H1 (cell line): ENCODE data around the gene ST6GALNAC5. TPM values are rescaled to one million over a fixed set of nuclear protein-coding genes. Genes with fewer than 3 reads are reported as not detected.
A peak's percentile ranks its signal among the peaks of the same experiment; 100 is the strongest.

Source experiments
- CTCF ChIA-PET: fragments of 300-600 bp; sonication (Branson Sonifier 250); formaldehyde crosslinking; loops from one replicate; lab custom pipeline; 2021; ENCODE audit not compliant: partially characterized antibody; lab: Charles Lee
- POLR2A ChIA-PET: fragments of 300-600 bp; sonication (Branson Sonifier 250); formaldehyde crosslinking; loops from one replicate; lab custom pipeline; 2021; ENCODE audit warnings: inconsistent platforms; ENCODE audit not compliant: partially characterized antibody; lab: Charles Lee
- DNase-seq, 2 experiments: peaks; one replicate each; pipeline versions ENCODE4 v3.0.0 to v3.0.0-alpha.2; 2010 to 2022; ENCODE audit warnings: low spot score in 2 of 2, low read depth in 1 of 2, mixed read lengths in 1 of 2
- FAIRE-seq: peaks from 2 replicates; lab custom pipeline; 2011; peaks lifted over from hg19 to GRCh38; lab: Jason Lieb, UNC
- H2AFZ ChIP-seq: 2 replicates; pipeline ENCODE4 v1.8.1; 2012; ENCODE audit warnings: low read length, inconsistent platforms
- H2AK5ac ChIP-seq: 2 replicates; pipeline ENCODE4 v1.6.1; 2013; ENCODE audit warnings: low read depth, low read length
- H2BK120ac ChIP-seq: replicated peaks from 2 replicates; pipeline ENCODE3; 2013; ENCODE audit warnings: low read depth, low read length, inconsistent platforms
- H2BK12ac ChIP-seq: 2 replicates; pipeline ENCODE4 v1.6.1; 2013; ENCODE audit warnings: low read depth, low read length
- H2BK15ac ChIP-seq: 2 replicates; pipeline ENCODE4 v1.6.1; 2013; ENCODE audit warnings: low read length
- H2BK20ac ChIP-seq: 2 replicates; pipeline ENCODE4 v1.6.1; 2013; ENCODE audit warnings: low read length
- H2BK5ac ChIP-seq: 2 replicates; pipeline ENCODE4 v1.6.1; 2013; ENCODE audit warnings: low read depth, low read length
- H3K14ac ChIP-seq: 2 replicates; pipeline ENCODE4 v1.6.1; 2013; ENCODE audit warnings: inconsistent platforms; ENCODE audit not compliant: insufficient read length
- H3K18ac ChIP-seq: 2 replicates; pipeline ENCODE4 v1.6.1; 2013; ENCODE audit warnings: low read length; ENCODE audit errors: extremely low read depth
- H3K23ac ChIP-seq: 2 replicates; pipeline ENCODE4 v1.6.1; 2013; ENCODE audit warnings: inconsistent platforms; ENCODE audit not compliant: insufficient read length
- H3K23me2 ChIP-seq: 2 replicates; pipeline ENCODE4 v1.6.1; 2013; ENCODE audit warnings: low read depth, low read length
- H3K27ac ChIP-seq: 2 replicates; pipeline ENCODE4 v1.6.1; 2011; ENCODE audit warnings: low read depth, low read length, inconsistent platforms
- H3K27me3 ChIP-seq, 4 experiments: replicated peaks in 1 of 4; 1 replicate in 1 of 4; 2 replicates in 3 of 4; pipeline versions ENCODE4 v1.6.1 to v1.8.1; 2011 to 2013; ENCODE audit warnings: low read length in 3 of 4, mild to moderate bottlenecking in 3 of 4, inconsistent platforms in 2 of 4, mixed read lengths in 2 of 4, moderate library complexity in 1 of 4; ENCODE audit not compliant: control insufficient read depth in 3 of 4, insufficient read depth in 3 of 4; ENCODE audit errors: extremely low read depth in 1 of 4
- H3K36me3 ChIP-seq, 4 experiments: 2 replicates each; pipeline versions ENCODE4 v1.6.1 to v1.8.1; 2011 to 2013; ENCODE audit warnings: mild to moderate bottlenecking in 4 of 4, low read length in 3 of 4, moderate library complexity in 2 of 4, control low read depth in 1 of 4, inconsistent platforms in 1 of 4; ENCODE audit not compliant: insufficient read depth in 4 of 4, control insufficient read depth in 2 of 4
- H3K4ac ChIP-seq: replicated peaks from 2 replicates; pipeline ENCODE3; 2013; ENCODE audit warnings: low read length, low read depth, mixed read lengths, inconsistent platforms; ENCODE audit not compliant: insufficient read length
- H3K4me1 ChIP-seq, 4 experiments: replicated peaks in 1 of 4; 1 replicate in 1 of 4; 2 replicates in 3 of 4; pipeline versions ENCODE4 v1.6.1 to v1.8.1; 2011 to 2013; ENCODE audit warnings: low read length in 3 of 4, inconsistent platforms in 2 of 4, mixed read lengths in 1 of 4; ENCODE audit not compliant: insufficient read depth in 4 of 4, control insufficient read depth in 3 of 4
- H3K4me2 ChIP-seq, 2 experiments: 2 replicates each; pipeline versions ENCODE4 v1.6.1 to v1.8.1; 2011 to 2013; ENCODE audit warnings: low read depth in 2 of 2, low read length in 2 of 2, control low read depth in 1 of 2, inconsistent platforms in 1 of 2, mild to moderate bottlenecking in 1 of 2; ENCODE audit not compliant: insufficient read depth in 1 of 2
- H3K4me3 ChIP-seq, 4 experiments: fragments of 200-600, 300-600 bp in 1 of 4; sonication (generic), shearing (Covaris generic), sonication (Bioruptor Twin) in 1 of 4; 2 replicates each; pipeline versions ENCODE4 v1.5.1 to v1.8.1; 2011 to 2016; ENCODE audit warnings: low read length in 4 of 4, low read depth in 3 of 4, control low read depth in 2 of 4, inconsistent platforms in 2 of 4, mild to moderate bottlenecking in 2 of 4, mixed read lengths in 1 of 4, moderate library complexity in 1 of 4; ENCODE audit not compliant: insufficient read depth in 2 of 4; ENCODE audit errors: extremely low read depth in 1 of 4
- H3K56ac ChIP-seq: replicated peaks from 2 replicates; pipeline ENCODE3; 2013; ENCODE audit warnings: low read depth, mild to moderate bottlenecking, mixed read lengths, low read length, inconsistent platforms; ENCODE audit not compliant: insufficient read length
- H3K79me1 ChIP-seq: 2 replicates; pipeline ENCODE4 v1.6.1; 2013; ENCODE audit warnings: low read depth, low read length, control low read depth
- H3K79me2 ChIP-seq, 2 experiments: 2 replicates each; pipeline versions ENCODE4 v1.6.1 to v1.8.1; 2012 to 2013; ENCODE audit warnings: low read length in 2 of 2, mild to moderate bottlenecking in 2 of 2, inconsistent platforms in 1 of 2; ENCODE audit not compliant: insufficient read depth in 2 of 2, control insufficient read depth in 1 of 2
- H3K9ac ChIP-seq, 4 experiments: replicated peaks in 1 of 4; 1 replicate in 1 of 4; 2 replicates in 3 of 4; pipeline versions ENCODE4 v1.6.1 to v1.8.1; 2011 to 2013; ENCODE audit warnings: low read depth in 3 of 4, low read length in 3 of 4, control low read depth in 2 of 4, mild to moderate bottlenecking in 2 of 4, moderate library complexity in 2 of 4, inconsistent platforms in 1 of 4; ENCODE audit errors: extremely low read depth in 1 of 4
- H3K9me3 ChIP-seq, 2 experiments: 2 replicates each; pipeline versions ENCODE4 v1.6.1 to v1.8.1; 2012 to 2013; ENCODE audit warnings: mild to moderate bottlenecking in 2 of 2, moderate library complexity in 2 of 2, control low read depth in 1 of 2, inconsistent platforms in 1 of 2, low read depth in 1 of 2, low read length in 1 of 2, mixed read lengths in 1 of 2; ENCODE audit not compliant: insufficient read depth in 2 of 2
- H4K20me1 ChIP-seq, 2 experiments: replicated peaks in 1 of 2; 2 replicates each; pipeline versions ENCODE3 to v1.8.1; 2011 to 2013; ENCODE audit warnings: inconsistent platforms in 2 of 2, low read length in 2 of 2, mild to moderate bottlenecking in 1 of 2; ENCODE audit not compliant: insufficient read depth in 2 of 2, control insufficient read depth in 1 of 2
- H4K5ac ChIP-seq: 2 replicates; pipeline ENCODE4 v1.6.1; 2013; ENCODE audit warnings: low read length, low read depth, mixed read lengths, inconsistent platforms; ENCODE audit not compliant: insufficient read length
- H4K8ac ChIP-seq: 2 replicates; pipeline ENCODE4 v1.8.0; 2013; ENCODE audit warnings: mild to moderate bottlenecking, moderate library complexity, low read length, inconsistent platforms; ENCODE audit not compliant: insufficient read depth; ENCODE audit errors: extremely low read depth
- H4K91ac ChIP-seq: replicated peaks from 2 replicates; pipeline ENCODE3; 2013; ENCODE audit warnings: low read length, mixed read lengths, inconsistent platforms; ENCODE audit not compliant: insufficient read length
- ATF2 ChIP-seq: IDR thresholded peaks from 2 replicates; pipeline ENCODE4 v1.6.1; 2012; ENCODE audit warnings: low read length, inconsistent platforms
- CHD2 ChIP-seq: IDR thresholded peaks from 2 replicates; pipeline ENCODE4 v1.6.1; 2012; ENCODE audit warnings: low read length, improper control_type of control experiment
- HDAC2 ChIP-seq, 2 experiments: fragments of 300-600 bp in 1 of 2; sonication (generic) in 1 of 2; IDR thresholded peaks; 2 replicates each; pipeline ENCODE4 v1.6.1; 2011 to 2012; ENCODE audit warnings: low read depth in 2 of 2, low read length in 2 of 2, mild to moderate bottlenecking in 2 of 2, moderate library complexity in 2 of 2, borderline replicate concordance in 1 of 2, inconsistent platforms in 1 of 2
- JUN ChIP-seq: IDR thresholded peaks from 2 replicates; pipeline ENCODE4 v1.6.1; 2011; ENCODE audit warnings: low read depth, mild to moderate bottlenecking, improper control_type of control experiment, low read length
- JUND ChIP-seq: IDR thresholded peaks from 2 replicates; pipeline ENCODE4 v1.6.1; 2011; ENCODE audit warnings: mild to moderate bottlenecking, improper control_type of control experiment, low read length
- MAX ChIP-seq: IDR thresholded peaks from 2 replicates; pipeline ENCODE4 v1.6.1; 2012; ENCODE audit warnings: inconsistent platforms
- POU5F1 ChIP-seq: IDR thresholded peaks from 2 replicates; pipeline ENCODE4 v1.6.1; 2011; ENCODE audit warnings: low read depth, mild to moderate bottlenecking, low read length, moderate library complexity
- SP2 ChIP-seq: IDR thresholded peaks from 2 replicates; pipeline ENCODE4 v1.6.1; 2012; ENCODE audit warnings: mild to moderate bottlenecking, low read length, inconsistent platforms
- TAF1 ChIP-seq: IDR thresholded peaks from 2 replicates; pipeline ENCODE4 v1.6.1; 2011; ENCODE audit warnings: mild to moderate bottlenecking, low read depth, low read length
- TBP ChIP-seq: IDR thresholded peaks from 2 replicates; pipeline ENCODE4 v1.6.1; 2011; ENCODE audit warnings: low read depth, low read length, improper control_type of control experiment
- TCF12 ChIP-seq: IDR thresholded peaks from 2 replicates; pipeline ENCODE4 v1.6.1; 2011; ENCODE audit warnings: low read depth, mild to moderate bottlenecking, low read length
- ZNF274 ChIP-seq: IDR thresholded peaks from 2 replicates; pipeline ENCODE4 v1.7.0; 2012; ENCODE audit warnings: low read length, borderline replicate concordance; ENCODE audit errors: extremely low read depth
- WGBS, 2 experiments: shearing (Covaris generic) in 1 of 2; methylation state at CpG; one replicate each; pipeline versions ENCODE4 v1.1.6 to v1.1.7; 2013 to 2015; ENCODE audit warnings: low lambda C conversion rate in 2 of 2, mixed read lengths in 2 of 2, inconsistent platforms in 1 of 2, low coverage in 1 of 2, missing lambda C conversion rate in 1 of 2; ENCODE audit not compliant: insufficient replicate concordance in 2 of 2, insufficient coverage in 1 of 2, insufficient read length in 1 of 2; ENCODE audit errors: extremely low coverage in 1 of 2, missing lambda C conversion rate in 1 of 2; 5-methylcytosine and 5-hydroxymethylcytosine counted together
- polyA plus RNA-seq, 7 experiments: library from polyadenylated mRNA; depleted of rRNA in 3 of 7; stranded (reverse) in 5 of 7; unstranded in 2 of 7; fragments of >200 nt in 5 of 7; fragments of 200-250 nt in 2 of 7; gene quantifications; 1 replicate in 5 of 7; 2 replicates in 1 of 7; 4 replicates in 1 of 7; pipeline versions ENCODE4 v1.2.1 to v1.2.3, GENCODE V29; 2011 to 2013; ENCODE audit warnings: missing spikeins in 2 of 7, mixed read lengths in 2 of 7
- total RNA-seq: library from RNA; stranded (reverse); fragmentation: NEBNext Ultra II Directional; extraction: Animal tissue kit (Norgen Biotek cat#: 25700); gene quantifications from 2 replicates; pipeline ENCODE4 v1.2.1, GENCODE V29; 2021

ST6GALNAC5 gene
- total and polyA plus RNA-seq, 2 of the 8 experiments (the other 6 are each of a cell fraction or from before 2014, with no cell fraction given) = 6.2 to 7.3 TPM

- FAIRE-seq (peak; percentile 7), DNase-seq (no peak)
- WGBS, 2 experiments = 77% methylated on average over 8 of the region's 8 CpGs; no CpG with 5 or more reads in 1 of the 2 experiments
- ChIA-PET CTCF (interaction anchor here (0.9 kb wide), 1 partner anchor 19 kb away, joined by 3 read pairs; no protein-coding TSS in a partner anchor), POLR2A (no interaction called here)
- Histone ChIP-seq H3K4me3 (no peak overlapping the region), H3K79me2 (no peaks in the 10 kb centered on the region), H2AK5ac (no peak overlapping the region), H3K27me3 (no peaks in the 10 kb centered on the region), H2BK5ac (no peak overlapping the region), H2BK15ac (no peak overlapping the region), H3K79me1 (no peaks in the 10 kb centered on the region), H3K56ac (no peak overlapping the region), H3K36me3 (no peaks in the 10 kb centered on the region), H4K5ac (no peak overlapping the region), H4K8ac (no peak overlapping the region; the same call in 1 of the 2 replicates), H2AFZ (no peak overlapping the region), H3K9me3 (no peaks in the 10 kb centered on the region), H2BK120ac (no peak overlapping the region), H3K23ac (no peak overlapping the region), H4K20me1 (no peaks in the 10 kb centered on the region), H3K23me2 (no peaks in the 10 kb centered on the region; the same call in 1 of the 2 replicates), H3K14ac (no peak overlapping the region), H3K9ac (no peak overlapping the region), H3K4me1 (peaks cover 0 to 8% (median 5%) of the 10 kb centered on the region in 4 experiments; a peak in 4 of 7 replicates), H3K4ac (no peak overlapping the region), H2BK20ac (0 out of 2 replicates have a peak overlapping the region, but pooled peaks have one; percentile 44), H3K4me2 (no peak overlapping the region; a peak in 1 of 4 replicates), H3K27ac (no peak overlapping the region), H4K91ac (peak overlapping the region; percentile 34)
- TF ChIP-seq ZNF274 (no peak), JUND (no peak), TAF1 (no peak), TBP (no peak), JUN (no peak), HDAC2 (IDR thresholded peaks at IDR 0.05; ENCODE audit: borderline replicate concordance in 1 of 2, low read depth in 2 of 2, low read length in 2 of 2) (no peak), CHD2 (no peak), POU5F1 (no peak), MAX (no peak), ATF2 (no peak), SP2 (no peak), TCF12 (no peak)
- TF ChIP-seq, all 59 proteins: peak for 0
- no peak overlapping the region; the same call in 1 of the 2 replicates for H2BK12ac ChIP-seq
- peak overlapping the region; percentile 49; the same call in 1 of the 2 replicates for H3K18ac ChIP-seq
These were observed 143.7 kb downstream of the ST6GALNAC5 start for GRCh38 chr1:77010937-77011336.
